ENCODE data around the gene RBM45.
"Not testable (repeated sequence)": the region's sequence is repeated elsewhere in the genome, so short reads cannot be mapped to it uniquely, and the experiment has no call there.

RBM45 gene

GRCh38 chr2:178105566-178105965, 6.7 kb upstream of the RBM45 start:
- in situ Hi-C loops (cut with MboI; ENCODE audit: low sequenced_read_pairs) = no loop called here

DNA sequence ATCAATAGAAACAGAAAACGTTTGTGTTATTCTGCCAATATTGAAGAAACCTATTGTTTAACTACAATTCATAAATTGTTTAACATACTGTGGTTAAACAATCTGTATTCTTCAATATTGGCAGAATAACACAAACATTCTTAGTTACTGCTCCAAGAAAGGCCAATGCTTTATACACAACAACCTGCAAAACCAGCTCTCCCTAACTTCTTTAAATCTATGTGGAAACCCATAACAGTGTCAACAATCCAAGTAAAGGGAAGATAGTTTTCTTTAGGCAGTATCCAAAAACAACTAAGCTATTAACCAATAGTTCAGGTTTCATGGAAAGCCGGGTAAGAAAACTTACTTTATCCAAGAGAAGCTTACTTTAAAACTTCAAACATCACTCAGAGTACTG, 6.2 kb upstream of the RBM45 start:
- in situ Hi-C loops (cut with MboI; ENCODE audit: low sequenced_read_pairs) = no loop called here

DNA sequence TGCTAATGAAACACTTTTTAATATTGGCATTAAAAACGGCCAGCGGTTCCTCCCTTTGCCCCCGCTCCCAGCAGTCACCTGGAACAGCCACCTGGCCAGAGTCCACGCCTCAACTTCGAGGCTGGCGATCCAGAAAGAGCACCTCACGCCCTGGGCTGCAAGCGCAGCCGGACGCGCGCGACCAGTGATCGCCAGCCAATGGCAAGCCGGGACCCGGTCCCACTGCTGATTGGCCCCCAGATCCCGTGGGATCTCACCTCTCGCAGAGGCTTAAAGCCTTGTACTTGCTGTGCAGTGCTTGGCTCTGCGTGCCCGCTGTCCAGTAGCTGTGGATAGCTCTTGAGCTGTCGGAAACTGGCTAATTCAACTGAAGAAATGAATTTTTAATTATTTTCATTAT, 4.1 kb upstream of the RBM45 start:
- in situ Hi-C loops (cut with MboI; ENCODE audit: low sequenced_read_pairs) = no loop called here

GRCh38 chr2:178109813-178110212, 2.4 kb upstream of the RBM45 start:
- in situ Hi-C loops (cut with MboI; ENCODE audit: low sequenced_read_pairs) = no loop called here

GRCh38 chr2:178110681-178111080, 1.6 kb upstream of the RBM45 start:
- in situ Hi-C loops (cut with MboI; ENCODE audit: low sequenced_read_pairs) = no loop called here

DNA sequence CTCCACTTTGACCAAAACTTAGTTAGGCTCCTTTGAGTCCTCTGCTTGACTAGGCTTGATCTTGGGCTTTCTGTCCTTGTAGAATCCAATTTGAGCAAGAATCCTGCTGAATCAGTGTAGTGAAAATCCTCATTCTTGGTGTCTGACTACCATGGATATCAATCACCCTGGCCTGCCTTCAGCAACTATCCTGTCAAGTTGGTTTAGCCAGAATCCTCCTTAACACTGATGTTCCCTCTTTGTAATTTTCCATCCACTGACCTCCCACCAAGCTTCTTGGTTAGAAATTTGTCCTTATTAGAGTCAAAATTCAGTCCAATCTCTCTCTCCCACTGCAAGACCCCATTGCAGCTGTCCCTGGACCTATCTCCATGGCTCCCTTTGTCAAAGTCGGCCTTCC, 494 bp upstream of the RBM45 start:
- in situ Hi-C loops (cut with MboI; ENCODE audit: low sequenced_read_pairs) = no loop called here

DNA sequence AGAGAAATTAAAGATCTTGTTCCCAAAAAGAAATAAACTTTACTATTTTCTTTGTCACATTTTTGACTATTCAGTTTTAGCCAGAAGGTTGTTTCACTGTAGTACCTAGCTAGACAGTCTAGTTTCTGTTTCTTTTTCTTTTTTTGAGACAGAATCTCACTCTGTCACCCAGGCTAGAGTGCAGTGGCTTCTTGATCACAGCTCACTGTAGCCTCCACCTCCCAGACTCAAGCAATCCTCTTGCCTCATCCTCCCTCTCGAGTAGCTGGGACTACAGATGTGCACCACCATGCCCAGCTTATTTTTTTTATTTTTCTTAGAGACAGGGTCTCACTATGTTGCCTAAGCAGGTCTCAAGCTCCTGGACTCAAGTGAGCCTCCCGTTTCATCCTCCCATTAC, 2.2 kb downstream of the RBM45 start:
- in situ Hi-C loops (cut with MboI; ENCODE audit: low sequenced_read_pairs) = no loop called here

DNA sequence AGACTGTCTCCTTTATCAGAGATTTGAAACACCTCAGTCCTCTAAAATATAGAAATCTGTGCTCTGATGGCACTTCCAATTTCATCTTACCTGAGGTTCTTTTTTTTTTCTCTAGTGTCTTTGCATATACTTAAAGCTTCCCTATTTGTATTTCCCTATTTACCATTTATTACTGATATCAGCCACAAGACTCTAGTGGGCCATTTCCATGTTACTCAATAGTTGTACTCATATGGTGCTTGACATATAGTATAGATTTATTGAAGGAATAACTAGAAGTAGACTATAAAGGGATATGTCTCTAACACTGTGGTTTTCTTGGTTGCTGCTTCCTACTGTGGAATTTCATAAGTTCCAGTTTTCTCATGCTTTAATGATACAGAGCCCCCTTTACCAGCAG, 3.0 kb downstream of the RBM45 start:
- in situ Hi-C loops (cut with MboI; ENCODE audit: low sequenced_read_pairs) = no loop called here

DNA sequence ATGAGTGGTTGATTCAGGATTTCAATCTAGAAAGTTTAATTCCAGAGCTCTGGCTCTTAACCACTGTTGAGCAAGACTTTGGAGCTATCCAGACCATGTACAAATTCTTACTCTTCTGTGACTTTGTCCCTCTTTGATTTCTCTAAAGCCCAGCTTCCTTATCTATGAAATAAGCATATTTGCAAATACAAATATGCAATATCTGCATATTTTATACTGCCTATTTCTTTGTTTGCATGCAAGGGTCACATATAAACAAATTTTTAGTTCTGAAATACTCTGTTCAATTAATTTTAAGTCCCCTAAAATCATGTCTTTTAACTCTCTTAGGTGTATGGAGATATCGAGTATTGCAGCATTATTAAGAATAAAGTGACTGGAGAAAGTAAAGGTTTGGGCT, 5.5 kb downstream of the RBM45 start:
- in situ Hi-C loops (cut with MboI; ENCODE audit: low sequenced_read_pairs) = no loop called here

DNA sequence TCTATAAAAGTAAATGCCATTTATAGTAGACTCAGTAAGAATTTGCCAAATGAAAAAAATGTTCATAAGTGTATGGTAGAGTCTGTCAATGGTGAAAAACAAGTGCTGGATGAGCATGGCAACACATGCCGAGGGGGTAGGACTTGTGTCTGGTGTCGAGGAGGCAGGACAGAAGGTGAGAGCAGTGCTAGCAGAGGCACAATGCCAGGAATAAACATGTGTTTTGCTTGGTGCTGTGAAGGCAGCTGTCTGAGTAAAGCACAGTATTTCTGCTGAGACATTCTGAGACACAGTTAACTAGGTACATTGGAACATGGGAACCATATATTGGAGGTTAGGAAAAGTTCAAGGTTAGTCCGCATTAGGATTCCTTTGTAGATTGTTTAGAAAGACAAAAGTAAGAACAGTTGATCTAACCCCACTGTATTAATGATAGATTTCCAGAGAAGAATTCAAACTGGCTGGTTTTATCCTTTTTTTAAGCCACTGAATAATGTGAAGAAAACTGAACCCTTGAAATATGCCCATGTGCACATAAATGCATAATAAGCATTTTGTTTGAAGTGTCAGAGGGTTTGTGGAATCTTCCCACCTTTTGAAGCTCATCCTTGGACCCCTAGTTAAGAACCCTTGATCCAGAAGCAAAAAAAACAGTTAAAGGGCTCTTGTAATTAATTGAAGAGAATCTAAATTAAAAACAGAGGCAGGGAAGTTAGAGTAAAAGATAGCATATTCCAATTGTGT, 7.1 kb downstream of the RBM45 start:
- in situ Hi-C loops (cut with MboI; ENCODE audit: low sequenced_read_pairs) = no loop called here

- in situ Hi-C loops (cut with MboI; ENCODE audit: low sequenced_read_pairs) = no loop called here
Observed at GRCh38 chr2:178123163-178123562, 10.9 kb downstream of the RBM45 start.

GRCh38 chr2:178125125-178125524, 12.9 kb downstream of the RBM45 start:
- in situ Hi-C loops (cut with MboI; ENCODE audit: low sequenced_read_pairs) = no loop called here

DNA sequence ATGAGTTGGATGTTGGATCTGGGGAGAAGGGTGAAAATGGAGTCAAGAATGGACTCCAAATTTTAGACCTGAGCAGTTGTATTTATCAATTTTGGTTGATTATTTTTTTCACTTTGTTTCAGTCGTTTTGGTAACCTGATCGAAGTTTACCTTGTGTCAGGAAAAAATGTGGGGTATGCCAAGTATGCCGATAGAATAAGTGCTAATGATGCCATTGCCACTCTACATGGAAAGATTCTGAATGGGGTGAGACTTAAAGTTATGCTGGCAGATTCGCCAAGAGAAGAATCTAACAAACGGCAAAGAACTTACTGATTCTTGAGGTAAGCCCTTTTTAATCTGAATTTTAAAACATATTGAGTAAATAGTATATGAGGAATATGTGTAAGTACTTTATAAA, 13.6 kb downstream of the RBM45 start:
- in situ Hi-C loops (cut with MboI; ENCODE audit: low sequenced_read_pairs) = no loop called here

- in situ Hi-C loops (cut with MboI; ENCODE audit: low sequenced_read_pairs) = no loop called here
Observed at GRCh38 chr2:178128836-178129630, 16.8 kb downstream of the RBM45 start.

DNA sequence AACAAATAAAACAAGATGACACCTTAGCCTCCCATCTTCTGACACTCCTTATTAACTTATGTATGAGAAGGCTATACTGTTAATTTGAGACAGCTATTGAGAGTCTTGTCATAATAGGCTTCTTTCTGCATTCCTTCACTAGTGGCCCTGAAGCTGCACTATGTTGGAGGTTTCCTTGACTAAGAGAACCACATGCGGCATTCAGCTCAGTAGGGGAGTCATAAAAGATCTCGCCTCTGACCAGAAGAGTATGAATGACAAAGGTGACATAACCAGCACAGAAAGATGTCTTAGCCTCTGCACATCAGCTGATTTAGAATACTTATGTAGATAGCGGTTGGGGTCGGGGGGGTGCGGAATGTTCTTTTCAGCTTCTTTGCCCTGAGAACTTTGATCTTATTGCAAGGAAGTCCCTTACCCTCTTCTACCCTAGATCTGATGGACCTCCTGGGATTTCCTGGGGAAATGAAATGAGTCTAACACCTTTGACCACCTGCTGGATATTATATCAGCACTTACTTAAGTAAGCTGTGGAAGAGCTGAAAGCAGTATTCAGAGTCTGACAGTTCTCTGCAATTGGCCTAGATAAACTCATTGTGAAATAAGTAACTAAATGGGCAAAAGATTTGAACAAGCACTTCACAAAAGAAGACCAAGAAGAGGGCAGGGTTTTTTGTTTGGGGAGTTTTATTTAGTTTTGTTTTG, 24.2 kb downstream of the RBM45 start:
- in situ Hi-C loops (cut with MboI; ENCODE audit: low sequenced_read_pairs) = no loop called here

- in situ Hi-C loops (cut with MboI; ENCODE audit: low sequenced_read_pairs) = no loop called here
Observed at GRCh38 chr2:178142274-178143065, 30.2 kb downstream of the RBM45 start.

GRCh38 chr2:178143481-178143880, 31.2 kb downstream of the RBM45 start:
- in situ Hi-C loops (cut with MboI; ENCODE audit: low sequenced_read_pairs) = no loop called here

- in situ Hi-C loops (cut with MboI; ENCODE audit: low sequenced_read_pairs) = no loop called here
Observed at GRCh38 chr2:178152033-178152432, 39.8 kb downstream of the RBM45 start.

DNA sequence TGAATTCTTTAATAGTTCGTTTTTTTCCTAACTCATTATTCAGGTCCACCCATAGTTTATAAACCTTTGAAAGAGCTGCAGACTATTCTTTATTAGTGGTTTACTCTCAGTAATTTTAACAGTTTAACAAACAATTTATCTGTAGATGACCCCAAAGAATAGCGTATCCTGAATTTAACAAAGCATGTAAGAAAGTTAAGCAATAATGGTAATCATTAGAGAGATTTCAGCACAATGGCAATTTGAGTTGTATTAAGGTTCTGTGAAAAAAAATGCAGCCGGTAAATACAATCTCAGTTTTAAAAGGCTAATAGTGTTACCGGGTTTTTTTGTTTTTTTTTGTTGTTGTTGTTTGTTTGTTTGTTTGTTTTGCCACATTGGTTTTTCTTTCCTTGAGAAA, 40.3 kb downstream of the RBM45 start:
- in situ Hi-C loops (cut with MboI; ENCODE audit: low sequenced_read_pairs) = no loop called here

DNA sequence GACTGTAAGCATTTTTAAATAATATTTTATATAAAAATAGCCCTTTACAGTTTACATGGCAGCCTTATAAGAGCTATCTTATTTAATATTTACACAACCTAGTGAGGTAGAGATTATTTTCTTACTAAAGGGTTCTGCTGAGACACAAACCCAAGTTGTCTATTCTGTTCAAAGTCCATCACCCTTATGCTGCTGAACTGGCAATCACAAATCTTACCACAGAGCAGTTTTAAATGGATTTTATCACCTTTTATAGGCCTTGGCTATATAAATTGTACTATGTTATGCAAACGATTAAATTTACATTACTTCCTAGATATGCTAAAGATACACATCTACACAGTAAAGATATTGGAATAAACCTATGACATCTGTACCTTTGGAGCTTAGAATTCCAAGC, 40.7 kb downstream of the RBM45 start:
- in situ Hi-C loops (cut with MboI; ENCODE audit: low sequenced_read_pairs) = no loop called here

DNA sequence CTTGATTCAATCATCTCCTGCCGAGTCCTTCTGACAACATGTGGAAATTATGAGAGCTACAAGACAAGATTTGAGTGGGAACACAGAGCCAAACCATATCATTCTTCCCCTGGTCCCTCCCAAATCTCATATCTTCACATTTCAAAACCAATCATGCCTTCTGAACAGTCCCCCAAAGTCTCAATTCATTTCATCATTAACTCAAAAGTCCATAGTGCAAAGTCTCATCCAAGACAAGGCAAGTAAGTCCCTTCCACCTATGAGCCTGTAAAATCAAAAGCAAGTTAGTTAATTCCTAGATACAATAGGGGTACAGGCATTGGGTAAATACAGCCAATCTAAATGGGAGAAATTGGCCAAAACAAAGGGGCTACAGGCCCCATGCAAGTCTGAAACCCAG, 41.6 kb downstream of the RBM45 start:
- in situ Hi-C loops (cut with MboI; ENCODE audit: low sequenced_read_pairs) = not testable (repeated sequence)

Measured in HL-60/S4 (cell line).